Measurements from ENCODE around the gene HSD17B4. TPM values are rescaled to one million over a fixed set of nuclear protein-coding genes. Genes with fewer than 3 reads are reported as not detected.

Gene HSD17B4
- total and polyA plus RNA-seq, 9 of the 15 experiments (the other 6 are each of a cell fraction or from before 2014, with no cell fraction given), result 50.6 to 187 (median 94.6) TPM

- TF ChIP-seq CTCFL (IDR thresholded peaks at IDR 0.05; ENCODE audit: borderline replicate concordance, insufficient read depth, low read depth, low read length, poor library complexity, severe bottlenecking) (peak; percentile 78), RAD21 (CRISPR knock-in tag; conservative IDR thresholded peaks at IDR 0.05 in 1 of 2, IDR thresholded peaks at IDR 0.05 in 1 of 2) (peak; percentile 66 to 75), THRAP3 (IDR thresholded peaks at IDR 0.05; ENCODE audit: borderline replicate concordance) (no peak), ETV6 (IDR thresholded peaks at IDR 0.05; ENCODE audit: borderline replicate concordance in 1 of 2, low read depth in 2 of 2, low read length in 1 of 2) (no peak), ETV6 (CRISPR knock-in tag; IDR thresholded peaks at IDR 0.05; ENCODE audit: borderline replicate concordance) (no peak), CBFB (CRISPR knock-in tag; IDR thresholded peaks at IDR 0.05) (0 out of 2 replicates have a peak, but pooled peaks have one; percentile 65), SMC3 (conservative IDR thresholded peaks at IDR 0.05; ENCODE audit: insufficient read depth, low read depth, low read length) (peak; percentile 76), CTCF (IDR thresholded peaks at IDR 0.05 in 2 of 3, conservative IDR thresholded peaks at IDR 0.05 in 1 of 3; ENCODE audit: insufficient read depth in 2 of 3, low read depth in 1 of 3, low read length in 3 of 3) (peak; percentile 73 to 82 (median 80)), JUN (IDR thresholded peaks at IDR 0.05; ENCODE audit: borderline replicate concordance, low read depth, low read length) (no peak), JUN (CRISPR knock-in tag; IDR thresholded peaks at IDR 0.05; ENCODE audit: borderline replicate concordance) (no peak), ESRRA (IDR thresholded peaks at IDR 0.05; ENCODE audit: borderline replicate concordance, low read depth) (peak; percentile 65), ZNF311 (CRISPR knock-in tag; IDR thresholded peaks at IDR 0.05) (no peak), SNRNP70 (optimal IDR thresholded peaks at IDR 0.05; ENCODE audit: low read depth, low read length) (no peak), KAT8 (IDR thresholded peaks at IDR 0.05; ENCODE audit: low read depth) (no peak), KLF6 (CRISPR knock-in tag; IDR thresholded peaks at IDR 0.05; ENCODE audit: borderline replicate concordance) (no peak), DEAF1 (CRISPR knock-in tag; IDR thresholded peaks at IDR 0.05) (peak; percentile 44; the same call in 1 of the 2 replicates), KHSRP (IDR thresholded peaks at IDR 0.05) (no peak), POLR3G (IDR thresholded peaks at IDR 0.05; ENCODE audit: extremely low read depth, insufficient read length, insufficient replicate concordance) (no peak), NRF1 (conservative IDR thresholded peaks at IDR 0.05 in 1 of 2, IDR thresholded peaks at IDR 0.05 in 1 of 2) (no peak), RB1 (IDR thresholded peaks at IDR 0.05; ENCODE audit: low read depth) (no peak), PHF20 (IDR thresholded peaks at IDR 0.05; ENCODE audit: partially characterized antibody) (no peak), ZNF766 (CRISPR knock-in tag; conservative IDR thresholded peaks at IDR 0.05) (no peak)
Measured at GRCh38 chr5:119435436-119436132, 16.7 kb upstream of the HSD17B4 start (continued).
